ENCODE measurements around the gene SLC26A9.

DNA sequence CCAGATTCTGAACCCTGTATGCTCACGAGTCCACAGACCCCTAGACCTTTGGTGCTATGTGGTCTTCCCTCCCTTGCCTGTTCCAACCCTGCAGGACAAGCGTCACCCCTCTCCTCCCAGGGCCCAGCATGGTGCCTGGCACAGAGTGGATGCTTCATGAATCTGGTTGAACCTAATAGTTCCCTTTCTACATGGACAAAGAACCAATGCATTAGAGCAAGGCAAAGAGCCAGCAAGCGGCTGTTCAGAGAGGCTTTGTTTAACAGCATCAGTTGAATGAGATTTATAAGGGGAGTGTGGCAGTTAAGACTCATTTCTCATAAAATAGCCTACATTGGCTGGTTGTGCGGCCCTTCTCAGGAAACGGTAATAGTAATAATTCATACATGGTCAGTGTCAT lies 14.9 kb downstream of the SLC26A9 start:
- TF ChIP-seq POLR2AphosphoS5 (IDR thresholded peaks at IDR 0.05; ENCODE audit: insufficient read depth, low read depth, low read length), result no peak
- TF ChIP-seq, protein P1, sequence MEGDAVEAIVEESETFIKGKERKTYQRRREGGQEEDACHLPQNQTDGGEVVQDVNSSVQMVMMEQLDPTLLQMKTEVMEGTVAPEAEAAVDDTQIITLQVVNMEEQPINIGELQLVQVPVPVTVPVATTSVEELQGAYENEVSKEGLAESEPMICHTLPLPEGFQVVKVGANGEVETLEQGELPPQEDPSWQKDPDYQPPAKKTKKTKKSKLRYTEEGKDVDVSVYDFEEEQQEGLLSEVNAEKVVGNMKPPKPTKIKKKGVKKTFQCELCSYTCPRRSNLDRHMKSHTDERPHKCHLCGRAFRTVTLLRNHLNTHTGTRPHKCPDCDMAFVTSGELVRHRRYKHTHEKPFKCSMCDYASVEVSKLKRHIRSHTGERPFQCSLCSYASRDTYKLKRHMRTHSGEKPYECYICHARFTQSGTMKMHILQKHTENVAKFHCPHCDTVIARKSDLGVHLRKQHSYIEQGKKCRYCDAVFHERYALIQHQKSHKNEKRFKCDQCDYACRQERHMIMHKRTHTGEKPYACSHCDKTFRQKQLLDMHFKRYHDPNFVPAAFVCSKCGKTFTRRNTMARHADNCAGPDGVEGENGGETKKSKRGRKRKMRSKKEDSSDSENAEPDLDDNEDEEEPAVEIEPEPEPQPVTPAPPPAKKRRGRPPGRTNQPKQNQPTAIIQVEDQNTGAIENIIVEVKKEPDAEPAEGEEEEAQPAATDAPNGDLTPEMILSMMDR (IDR thresholded peaks at IDR 0.05; ENCODE audit: extremely low read depth in 1 of 2, insufficient read depth in 1 of 2, low read depth in 1 of 2, low read length in 2 of 2), result no peak
- no peak for TF ChIP-seq FOS (IDR thresholded peaks at IDR 0.05; ENCODE audit: borderline replicate concordance, insufficient read depth, low read length)
